ENCODE data around the gene AGGF1. TPM values are rescaled to one million over a fixed set of nuclear protein-coding genes. Genes with fewer than 3 reads are reported as not detected.
A peak's percentile ranks its signal among the peaks of the same experiment; 100 is the strongest.

AGGF1 gene
- total RNA-seq, 1 donor from 2014 or later, result 10.4 TPM

DNA sequence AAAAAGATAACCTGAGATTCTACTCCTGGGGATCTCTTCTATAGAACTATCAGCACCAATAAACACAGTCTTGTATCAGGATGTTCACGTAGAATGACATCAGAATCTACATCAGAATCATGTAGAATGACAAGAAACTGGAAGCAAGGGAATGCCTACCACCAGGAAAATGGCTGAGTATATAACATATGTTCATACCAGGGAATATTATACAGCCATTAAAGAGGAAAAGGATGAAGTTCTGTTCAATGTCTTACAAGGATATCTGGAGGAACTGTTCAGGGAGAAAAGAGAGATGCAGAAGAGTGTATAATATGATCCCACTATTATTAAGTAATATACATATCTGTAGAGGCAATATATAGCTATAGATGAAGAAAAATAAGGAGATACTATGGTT, 52.1 kb downstream of the AGGF1 start:
- Histone ChIP-seq H3K36me3 (ENCODE audit: control insufficient read depth in 3 of 3, insufficient read depth in 3 of 3, low read length in 3 of 3) (peaks cover 2 to 8% (median 3%) of the 10 kb centered on the region in 3 donors), H3K27me3 (ENCODE audit: control insufficient read depth in 3 of 3, insufficient read depth in 3 of 3, low read length in 3 of 3) (no peaks in the 10 kb centered on the region), H3K9ac (ENCODE audit: low read depth in 1 of 3, low read length in 3 of 3) (no peak overlapping the region), H3K27ac (ENCODE audit: low read depth, low read length) (no peak overlapping the region), H3K9me3 (ENCODE audit: control insufficient read depth in 3 of 3, low read length in 3 of 3) (no peaks in the 10 kb centered on the region), H3K4me3 (ENCODE audit: low read length in 3 of 3) (no peak overlapping the region), H3K4me1 (ENCODE audit: control insufficient read depth in 3 of 3, insufficient read depth in 3 of 3, low read length in 3 of 3) (peaks cover 2 to 7% (median 3%) of the 10 kb centered on the region in 3 donors)

- Histone ChIP-seq H3K36me3 (ENCODE audit: control insufficient read depth in 3 of 3, insufficient read depth in 3 of 3, low read length in 3 of 3) (peaks cover 2 to 8% (median 3%) of the 10 kb centered on the region in 3 donors), H3K27me3 (ENCODE audit: control insufficient read depth in 3 of 3, insufficient read depth in 3 of 3, low read length in 3 of 3) (no peaks in the 10 kb centered on the region), H3K4me1 (ENCODE audit: control insufficient read depth in 3 of 3, insufficient read depth in 3 of 3, low read length in 3 of 3) (peaks cover 10 to 15% (median 11%) of the 10 kb centered on the region in 3 donors), H3K9me3 (ENCODE audit: control insufficient read depth in 3 of 3, low read length in 3 of 3) (no peaks in the 10 kb centered on the region), H3K27ac (ENCODE audit: low read depth, low read length) (no peak overlapping the region), H3K4me3 (ENCODE audit: low read length in 3 of 3) (no peak overlapping the region), H3K9ac (ENCODE audit: low read depth in 1 of 3, low read length in 3 of 3) (no peak overlapping the region)
These were observed 52.9 kb downstream of the AGGF1 start for GRCh38 chr5:77083088-77083487.

DNA sequence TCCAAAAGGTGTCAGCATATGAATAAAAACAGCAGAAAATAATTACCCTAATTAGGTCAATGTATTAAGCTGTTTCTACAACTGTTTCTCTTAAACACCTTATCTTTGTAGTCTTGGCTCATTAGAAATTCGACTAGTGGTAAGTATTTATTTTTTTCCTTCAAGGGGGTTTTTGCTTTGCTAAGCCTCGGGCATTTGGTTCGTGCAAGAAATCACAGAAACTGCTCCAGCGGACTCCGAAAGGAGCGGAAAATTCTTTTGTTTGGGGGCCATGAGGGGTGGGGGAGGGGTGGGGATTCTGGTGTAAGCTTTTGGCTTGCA, 56.1 kb downstream of the AGGF1 start:
- H3K27ac ChIP-seq (ENCODE audit: low read depth, low read length), result peak overlapping the region; percentile 75
- H3K4me1 ChIP-seq (ENCODE audit: control insufficient read depth in 3 of 3, insufficient read depth in 3 of 3, low read length in 3 of 3), result peaks cover 10 to 16% (median 11%) of the 10 kb centered on the region in 3 donors
- H3K27me3 ChIP-seq (ENCODE audit: control insufficient read depth in 3 of 3, insufficient read depth in 3 of 3, low read length in 3 of 3), result no peaks in the 10 kb centered on the region
- peaks cover 2 to 5% (median 3%) of the 10 kb centered on the region in 3 donors for H3K36me3 ChIP-seq (ENCODE audit: control insufficient read depth in 3 of 3, insufficient read depth in 3 of 3, low read length in 3 of 3)
- peak overlapping the region; percentile 83 to 92 (median 91) for H3K9ac ChIP-seq (ENCODE audit: low read depth in 1 of 3, low read length in 3 of 3)
- peak overlapping the region; percentile 83 to 97 (median 94) for H3K4me3 ChIP-seq (ENCODE audit: low read length in 3 of 3)
- H3K9me3 ChIP-seq (ENCODE audit: control insufficient read depth in 3 of 3, low read length in 3 of 3), result no peaks in the 10 kb centered on the region

- Histone ChIP-seq H3K4me3 (ENCODE audit: low read length in 3 of 3) (peak within 1 kb of the TSS; percentile 83 to 97 (median 94)), H3K9me3 (ENCODE audit: control insufficient read depth in 3 of 3, low read length in 3 of 3) (no peaks in the 10 kb centered on the region), H3K27me3 (ENCODE audit: control insufficient read depth in 3 of 3, insufficient read depth in 3 of 3, low read length in 3 of 3) (no peaks in the 10 kb centered on the region), H3K27ac (ENCODE audit: low read depth, low read length) (peak within 1 kb of the TSS; percentile 75), H3K9ac (ENCODE audit: low read depth in 1 of 3, low read length in 3 of 3) (peak within 1 kb of the TSS; percentile 83 to 92 (median 91)), H3K4me1 (ENCODE audit: control insufficient read depth in 3 of 3, insufficient read depth in 3 of 3, low read length in 3 of 3) (peaks cover 10 to 16% (median 11%) of the 10 kb centered on the region in 3 donors), H3K36me3 (ENCODE audit: control insufficient read depth in 3 of 3, insufficient read depth in 3 of 3, low read length in 3 of 3) (peaks cover 2 to 5% (median 3%) of the 10 kb centered on the region in 3 donors)
These were observed 56.7 kb downstream of the AGGF1 start, which contains the start of gene ZBED3 for GRCh38 chr5:77086689-77087483. Gene ZBED3, minus strand, starts transcription at chr5:77087285. Its CDS starts 9,407 bp downstream, at chr5:77077878.

- H3K9me3 ChIP-seq (ENCODE audit: control insufficient read depth in 3 of 3, low read length in 3 of 3), result no peaks in the 10 kb centered on the region
- H3K4me3 ChIP-seq (ENCODE audit: low read length in 3 of 3), result peak overlapping the region; percentile 83 to 97 (median 94)
- peak overlapping the region; percentile 83 to 92 (median 91) for H3K9ac ChIP-seq (ENCODE audit: low read depth in 1 of 3, low read length in 3 of 3)
- H3K27ac ChIP-seq (ENCODE audit: low read depth, low read length), result no peak overlapping the region
- no peaks in the 10 kb centered on the region for H3K27me3 ChIP-seq (ENCODE audit: control insufficient read depth in 3 of 3, insufficient read depth in 3 of 3, low read length in 3 of 3)
- H3K4me1 ChIP-seq (ENCODE audit: control insufficient read depth in 3 of 3, insufficient read depth in 3 of 3, low read length in 3 of 3), result peaks cover 10 to 16% (median 11%) of the 10 kb centered on the region in 3 donors
- peaks cover under 1 to 3% (median 2%) of the 10 kb centered on the region in 3 donors for H3K36me3 ChIP-seq (ENCODE audit: control insufficient read depth in 3 of 3, insufficient read depth in 3 of 3, low read length in 3 of 3)
These were observed 57.5 kb downstream of the AGGF1 start for GRCh38 chr5:77087484-77088261.

DNA sequence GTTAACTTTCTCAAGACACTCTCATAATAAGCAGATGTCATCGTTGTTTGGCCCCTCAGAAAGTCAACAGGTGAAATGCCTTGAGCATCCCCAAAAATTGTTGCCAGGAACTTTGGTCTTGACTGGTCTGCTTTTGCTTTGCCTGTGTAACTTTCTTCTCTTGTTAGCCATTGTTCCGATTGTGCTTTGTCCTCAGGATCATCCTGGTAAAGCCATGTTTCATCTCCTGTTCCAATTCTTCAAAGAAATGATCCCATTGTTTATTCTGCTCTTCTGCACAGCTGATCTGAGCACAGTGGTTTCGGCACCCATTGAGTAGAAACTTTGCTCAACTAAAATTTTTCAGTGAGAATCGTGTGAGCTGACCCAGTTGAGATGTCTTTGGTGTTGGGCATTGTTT, 65.0 kb downstream of the AGGF1 start:
- no peak overlapping the region for H3K27ac ChIP-seq (ENCODE audit: low read depth, low read length)
- H3K9ac ChIP-seq (ENCODE audit: low read depth in 1 of 3, low read length in 3 of 3), result no peak overlapping the region
- no peaks in the 10 kb centered on the region for H3K4me1 ChIP-seq (ENCODE audit: control insufficient read depth in 3 of 3, insufficient read depth in 3 of 3, low read length in 3 of 3)
- H3K4me3 ChIP-seq (ENCODE audit: low read length in 3 of 3), result no peak overlapping the region
- H3K36me3 ChIP-seq (ENCODE audit: control insufficient read depth in 3 of 3, insufficient read depth in 3 of 3, low read length in 3 of 3), result no peaks in the 10 kb centered on the region
- no peaks in the 10 kb centered on the region for H3K9me3 ChIP-seq (ENCODE audit: control insufficient read depth in 3 of 3, low read length in 3 of 3)
- no peaks in the 10 kb centered on the region for H3K27me3 ChIP-seq (ENCODE audit: control insufficient read depth in 3 of 3, insufficient read depth in 3 of 3, low read length in 3 of 3)

DNA sequence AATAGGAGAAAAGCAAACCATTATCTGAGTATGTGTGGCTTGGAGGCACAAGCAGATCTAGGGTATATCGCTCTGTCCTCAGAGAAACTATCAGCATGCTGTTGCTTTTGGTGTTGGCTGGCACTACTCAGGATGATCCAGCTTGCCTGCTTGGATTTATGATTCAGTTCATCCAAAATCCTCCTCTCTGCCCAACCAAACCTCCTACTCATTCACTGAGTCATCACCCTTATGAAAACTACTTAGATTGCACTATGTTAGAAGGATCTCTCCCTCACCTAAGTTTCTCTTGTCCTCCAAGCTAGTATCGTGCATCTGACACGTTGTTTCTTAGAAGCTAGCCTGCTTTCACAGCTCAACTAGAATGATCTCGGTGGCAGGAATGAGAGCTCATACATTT, 71.1 kb downstream of the AGGF1 start:
- Histone ChIP-seq H3K9ac (ENCODE audit: low read depth in 1 of 3, low read length in 3 of 3) (no peak overlapping the region), H3K36me3 (ENCODE audit: control insufficient read depth in 3 of 3, insufficient read depth in 3 of 3, low read length in 3 of 3) (no peaks in the 10 kb centered on the region), H3K4me3 (ENCODE audit: low read length in 3 of 3) (no peak overlapping the region), H3K9me3 (ENCODE audit: control insufficient read depth in 3 of 3, low read length in 3 of 3) (no peaks in the 10 kb centered on the region), H3K27me3 (ENCODE audit: control insufficient read depth in 3 of 3, insufficient read depth in 3 of 3, low read length in 3 of 3) (no peaks in the 10 kb centered on the region), H3K27ac (ENCODE audit: low read depth, low read length) (no peak overlapping the region), H3K4me1 (ENCODE audit: control insufficient read depth in 3 of 3, insufficient read depth in 3 of 3, low read length in 3 of 3) (no peaks in the 10 kb centered on the region)

DNA sequence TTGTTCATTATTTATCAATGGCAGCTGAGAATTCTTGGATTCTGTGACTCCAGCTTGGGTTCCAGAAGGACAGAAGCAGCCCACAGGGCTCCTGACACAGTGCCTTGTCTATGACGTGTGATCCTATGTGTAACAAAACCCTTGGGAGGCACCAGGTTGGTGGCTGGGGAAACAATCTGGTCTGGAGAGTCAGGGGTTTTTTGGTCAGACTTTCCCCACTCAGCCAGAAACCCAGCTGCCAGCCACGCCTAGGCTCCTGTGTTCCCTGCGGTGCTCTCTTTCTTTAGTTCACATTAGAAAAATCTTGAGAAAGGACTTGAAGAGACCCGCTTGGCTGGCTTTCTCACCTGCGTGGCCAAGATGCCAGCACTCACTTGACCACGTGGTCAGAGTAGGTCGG, 72.3 kb downstream of the AGGF1 start:
- H3K27ac ChIP-seq (ENCODE audit: low read depth, low read length), result no peak overlapping the region
- no peaks in the 10 kb centered on the region for H3K27me3 ChIP-seq (ENCODE audit: control insufficient read depth in 3 of 3, insufficient read depth in 3 of 3, low read length in 3 of 3)
- H3K9me3 ChIP-seq (ENCODE audit: control insufficient read depth in 3 of 3, low read length in 3 of 3), result no peaks in the 10 kb centered on the region
- no peaks in the 10 kb centered on the region for H3K4me1 ChIP-seq (ENCODE audit: control insufficient read depth in 3 of 3, insufficient read depth in 3 of 3, low read length in 3 of 3)
- H3K4me3 ChIP-seq (ENCODE audit: low read length in 3 of 3), result no peak overlapping the region
- no peaks in the 10 kb centered on the region for H3K36me3 ChIP-seq (ENCODE audit: control insufficient read depth in 3 of 3, insufficient read depth in 3 of 3, low read length in 3 of 3)
- H3K9ac ChIP-seq (ENCODE audit: low read depth in 1 of 3, low read length in 3 of 3), result no peak overlapping the region

DNA sequence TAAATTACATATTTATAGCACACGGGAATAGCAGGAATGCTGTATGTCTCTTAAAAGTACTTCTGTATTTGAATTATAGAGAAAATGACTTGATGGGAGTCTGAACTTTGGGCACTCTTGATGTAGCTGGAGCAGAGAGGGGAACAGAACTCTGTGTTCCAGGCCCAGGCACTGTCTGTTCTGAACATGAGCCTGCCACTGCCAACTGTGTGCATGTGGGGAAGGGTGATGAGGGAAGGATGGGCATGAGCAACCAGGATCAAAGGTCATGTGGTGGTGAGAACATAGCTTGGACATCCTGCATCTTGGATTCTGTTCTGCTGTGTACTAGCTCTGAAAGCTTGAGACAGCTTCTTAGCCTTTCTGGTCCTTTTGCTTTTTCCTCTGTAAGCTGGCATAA, 73.3 kb downstream of the AGGF1 start:
- no peak overlapping the region for H3K9ac ChIP-seq (ENCODE audit: low read depth in 1 of 3, low read length in 3 of 3)
- no peaks in the 10 kb centered on the region for H3K27me3 ChIP-seq (ENCODE audit: control insufficient read depth in 3 of 3, insufficient read depth in 3 of 3, low read length in 3 of 3)
- no peak overlapping the region for H3K27ac ChIP-seq (ENCODE audit: low read depth, low read length)
- no peaks in the 10 kb centered on the region for H3K36me3 ChIP-seq (ENCODE audit: control insufficient read depth in 3 of 3, insufficient read depth in 3 of 3, low read length in 3 of 3)
- H3K4me3 ChIP-seq (ENCODE audit: low read length in 3 of 3), result no peak overlapping the region
- H3K9me3 ChIP-seq (ENCODE audit: control insufficient read depth in 3 of 3, low read length in 3 of 3), result no peaks in the 10 kb centered on the region
- H3K4me1 ChIP-seq (ENCODE audit: control insufficient read depth in 3 of 3, insufficient read depth in 3 of 3, low read length in 3 of 3), result no peaks in the 10 kb centered on the region

DNA sequence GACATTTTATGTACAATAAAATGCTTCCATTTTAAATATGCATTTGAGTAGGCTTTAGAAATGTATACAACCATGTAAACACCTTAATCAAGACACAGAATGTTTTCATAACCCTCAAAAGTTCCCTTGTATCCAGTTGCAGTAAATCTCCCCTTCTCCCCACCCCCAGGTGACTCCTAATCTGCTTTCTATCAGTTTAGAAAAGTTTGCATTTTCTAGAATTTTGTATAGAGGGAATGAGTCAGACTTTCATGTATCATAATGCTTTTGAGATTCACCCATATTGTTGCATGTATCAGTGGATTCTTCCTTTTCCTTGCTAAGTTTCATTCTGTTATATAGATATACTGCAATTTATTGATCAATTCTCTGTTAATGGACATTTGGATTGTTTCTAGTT, 74.6 kb downstream of the AGGF1 start:
- Histone ChIP-seq H3K27me3 (ENCODE audit: control insufficient read depth in 3 of 3, insufficient read depth in 3 of 3, low read length in 3 of 3) (no peaks in the 10 kb centered on the region), H3K36me3 (ENCODE audit: control insufficient read depth in 3 of 3, insufficient read depth in 3 of 3, low read length in 3 of 3) (no peaks in the 10 kb centered on the region), H3K9me3 (ENCODE audit: control insufficient read depth in 3 of 3, low read length in 3 of 3) (no peaks in the 10 kb centered on the region), H3K9ac (ENCODE audit: low read depth in 1 of 3, low read length in 3 of 3) (no peak overlapping the region), H3K4me1 (ENCODE audit: control insufficient read depth in 3 of 3, insufficient read depth in 3 of 3, low read length in 3 of 3) (no peaks in the 10 kb centered on the region), H3K27ac (ENCODE audit: low read depth, low read length) (no peak overlapping the region), H3K4me3 (ENCODE audit: low read length in 3 of 3) (no peak overlapping the region)

Measured in skeletal muscle tissue (tissue), 4 donors.